Loucy (cell line): ENCODE measurements around the gene DRD3.

Source experiments
- H2AFZ ChIP-seq: fragments of 200-600 bp; sonication (generic); 2 replicates; pipeline ENCODE4 v1.6.0; 2016; ENCODE audit warnings: antibody characterized with exemption, mild to moderate bottlenecking, low read length, moderate library complexity
- H3F3A ChIP-seq: fragments of 200-600 bp; 2 replicates; pipeline ENCODE4 v1.6.0; 2016; ENCODE audit warnings: antibody characterized with exemption, low read depth, mild to moderate bottlenecking
- H3K27me3 ChIP-seq: fragments of 200-600 bp; sonication (generic); 2 replicates; pipeline ENCODE4 v1.6.1; 2014; ENCODE audit warnings: low read length, mild to moderate bottlenecking; ENCODE audit not compliant: insufficient read depth, poor library complexity, severe bottlenecking
- H3K36me3 ChIP-seq: fragments of 200-600 bp; sonication (generic); 2 replicates; pipeline ENCODE4 v1.6.1; 2016; ENCODE audit warnings: low read length; ENCODE audit not compliant: insufficient read depth
- H3K4me1 ChIP-seq: fragments of 200-600 bp; sonication (generic); 2 replicates; pipeline ENCODE4 v1.5.1; 2014; ENCODE audit warnings: low read length, mild to moderate bottlenecking; ENCODE audit not compliant: insufficient read depth, poor library complexity, severe bottlenecking
- H3K4me2 ChIP-seq: fragments of 200-600 bp; sonication (generic); 2 replicates; pipeline ENCODE4 v1.6.0; 2014; ENCODE audit warnings: antibody characterized with exemption, low read length, low read depth, mild to moderate bottlenecking; ENCODE audit not compliant: poor library complexity, severe bottlenecking
- H3K4me3 ChIP-seq: fragments of 200-600 bp; sonication (generic); 2 replicates; pipeline ENCODE4 v1.5.1; 2014; ENCODE audit warnings: low read length, mild to moderate bottlenecking, mixed read lengths; ENCODE audit not compliant: poor library complexity, severe bottlenecking
- H3K79me2 ChIP-seq: fragments of 200-600 bp; sonication (generic); 2 replicates; pipeline ENCODE4 v1.6.1; 2014; ENCODE audit warnings: low read length; ENCODE audit not compliant: insufficient read depth
- H3K9ac ChIP-seq: fragments of 200-600 bp; sonication (generic); 2 replicates; pipeline ENCODE4 v1.6.0; 2014; ENCODE audit warnings: mild to moderate bottlenecking, low read depth, low read length, moderate library complexity; ENCODE audit not compliant: poor library complexity, severe bottlenecking
- H3K9me2 ChIP-seq: fragments of 200-600 bp; sonication (generic); replicated peaks from 2 replicates; pipeline ENCODE4 v1.6.1; 2016; ENCODE audit warnings: low read depth, low read length, mixed read lengths
- H3K9me3 ChIP-seq: fragments of 200-600 bp; sonication (generic); 2 replicates; pipeline ENCODE4 v1.6.1; 2014; ENCODE audit warnings: mild to moderate bottlenecking, antibody characterized with exemption, low read length, low read depth; ENCODE audit not compliant: insufficient read depth
- H4K20me1 ChIP-seq: fragments of 200-600 bp; sonication (generic); 2 replicates; pipeline ENCODE4 v1.6.0; 2014; ENCODE audit warnings: antibody characterized with exemption, low read length, mild to moderate bottlenecking; ENCODE audit not compliant: insufficient read depth, poor library complexity, severe bottlenecking
- EZH2phosphoT487 ChIP-seq: fragments of 200-600 bp; IDR thresholded peaks from 2 replicates; pipeline ENCODE4 v1.6.1; 2018; ENCODE audit warnings: antibody characterized with exemption, mild to moderate bottlenecking, moderate library complexity, borderline replicate concordance
- TF ChIP-seq, protein P1 (sequence below): fragments of 200-600 bp; sonication (generic); conservative IDR thresholded peaks from 2 replicates; pipeline ENCODE4 v1.5.1; 2014; ENCODE audit warnings: mild to moderate bottlenecking, antibody characterized with exemption, low read length

The DRD3 gene

DNA sequence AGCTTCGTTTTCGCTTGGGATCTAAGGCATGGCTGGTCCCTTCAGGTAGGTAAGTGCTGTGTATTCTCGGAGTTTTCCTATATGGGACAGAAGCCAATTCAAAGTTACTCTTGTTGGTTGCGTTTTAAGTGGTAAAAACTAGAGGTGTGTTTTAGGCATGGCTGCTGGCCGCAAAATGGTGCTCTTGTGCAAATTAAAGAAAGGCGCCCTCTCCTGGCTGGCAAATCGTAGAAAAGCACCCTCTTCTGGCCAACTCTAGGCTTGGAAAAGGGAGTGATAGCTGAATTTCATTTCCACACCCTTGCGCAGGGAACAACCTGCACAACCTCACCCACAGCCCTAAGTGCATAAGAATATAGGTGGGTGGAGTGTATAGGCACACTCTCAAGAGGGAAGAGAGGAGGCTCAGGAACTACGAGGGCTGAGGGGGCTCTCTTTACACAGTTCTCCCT is 23.5 kb downstream of the DRD3 start:
- H3K27me3 ChIP-seq = no peaks in the 10 kb centered on the region
- H3K9ac ChIP-seq = no peak overlapping the region
- H2AFZ ChIP-seq = peak overlapping the region; percentile 56; the same call in 1 of the 2 replicates
- no peaks in the 10 kb centered on the region for H4K20me1 ChIP-seq
- H3K4me3 ChIP-seq = no peak overlapping the region
- H3F3A ChIP-seq = no peaks in the 10 kb centered on the region
- H3K36me3 ChIP-seq = no peaks in the 10 kb centered on the region
- TF ChIP-seq, protein P1, sequence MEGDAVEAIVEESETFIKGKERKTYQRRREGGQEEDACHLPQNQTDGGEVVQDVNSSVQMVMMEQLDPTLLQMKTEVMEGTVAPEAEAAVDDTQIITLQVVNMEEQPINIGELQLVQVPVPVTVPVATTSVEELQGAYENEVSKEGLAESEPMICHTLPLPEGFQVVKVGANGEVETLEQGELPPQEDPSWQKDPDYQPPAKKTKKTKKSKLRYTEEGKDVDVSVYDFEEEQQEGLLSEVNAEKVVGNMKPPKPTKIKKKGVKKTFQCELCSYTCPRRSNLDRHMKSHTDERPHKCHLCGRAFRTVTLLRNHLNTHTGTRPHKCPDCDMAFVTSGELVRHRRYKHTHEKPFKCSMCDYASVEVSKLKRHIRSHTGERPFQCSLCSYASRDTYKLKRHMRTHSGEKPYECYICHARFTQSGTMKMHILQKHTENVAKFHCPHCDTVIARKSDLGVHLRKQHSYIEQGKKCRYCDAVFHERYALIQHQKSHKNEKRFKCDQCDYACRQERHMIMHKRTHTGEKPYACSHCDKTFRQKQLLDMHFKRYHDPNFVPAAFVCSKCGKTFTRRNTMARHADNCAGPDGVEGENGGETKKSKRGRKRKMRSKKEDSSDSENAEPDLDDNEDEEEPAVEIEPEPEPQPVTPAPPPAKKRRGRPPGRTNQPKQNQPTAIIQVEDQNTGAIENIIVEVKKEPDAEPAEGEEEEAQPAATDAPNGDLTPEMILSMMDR = peak; percentile 93
- no peak for TF ChIP-seq EZH2phosphoT487
- no peaks in the 10 kb centered on the region for H3K4me1 ChIP-seq
- H3K79me2 ChIP-seq = no peaks in the 10 kb centered on the region
- no peaks in the 10 kb centered on the region for H3K9me3 ChIP-seq
- no peaks in the 10 kb centered on the region for H3K9me2 ChIP-seq
- no peak overlapping the region for H3K4me2 ChIP-seq

DNA sequence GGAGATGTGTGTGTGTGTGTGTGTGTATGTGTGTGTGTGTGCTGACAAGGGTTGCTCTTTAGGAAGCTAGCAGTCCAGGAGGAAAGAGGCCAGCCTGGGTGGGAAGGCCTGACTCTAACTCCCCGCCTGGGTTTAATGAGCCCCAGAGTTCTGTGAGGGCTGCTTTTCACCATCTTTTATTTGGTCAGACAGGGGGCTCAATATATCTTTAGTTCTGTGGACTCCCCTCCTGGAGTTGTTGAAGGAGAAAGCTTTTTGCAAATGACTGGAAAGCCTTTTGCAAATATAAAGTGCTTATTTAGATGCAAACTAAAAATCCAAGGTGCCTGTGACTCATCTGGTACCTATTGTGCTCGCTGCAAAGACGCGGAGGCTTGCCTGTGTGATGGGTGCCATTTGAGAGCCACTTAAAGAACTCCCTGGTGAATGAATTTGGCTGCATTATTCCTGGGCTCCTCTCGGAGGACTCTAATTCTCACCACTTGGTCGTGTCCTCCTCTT is 24.5 kb downstream of the DRD3 start:
- Histone ChIP-seq H3F3A (no peaks in the 10 kb centered on the region), H3K27me3 (no peaks in the 10 kb centered on the region), H3K4me1 (no peaks in the 10 kb centered on the region), H3K9me3 (no peaks in the 10 kb centered on the region), H3K4me3 (no peak overlapping the region), H3K36me3 (no peaks in the 10 kb centered on the region), H3K4me2 (no peak overlapping the region), H3K79me2 (no peaks in the 10 kb centered on the region), H4K20me1 (no peaks in the 10 kb centered on the region), H2AFZ (0 out of 2 replicates have a peak overlapping the region, but pooled peaks have one; percentile 56), H3K9ac (no peak overlapping the region), H3K9me2 (no peaks in the 10 kb centered on the region)
- TF ChIP-seq EZH2phosphoT487 = no peak
- TF ChIP-seq, protein P1 = no peak

DNA sequence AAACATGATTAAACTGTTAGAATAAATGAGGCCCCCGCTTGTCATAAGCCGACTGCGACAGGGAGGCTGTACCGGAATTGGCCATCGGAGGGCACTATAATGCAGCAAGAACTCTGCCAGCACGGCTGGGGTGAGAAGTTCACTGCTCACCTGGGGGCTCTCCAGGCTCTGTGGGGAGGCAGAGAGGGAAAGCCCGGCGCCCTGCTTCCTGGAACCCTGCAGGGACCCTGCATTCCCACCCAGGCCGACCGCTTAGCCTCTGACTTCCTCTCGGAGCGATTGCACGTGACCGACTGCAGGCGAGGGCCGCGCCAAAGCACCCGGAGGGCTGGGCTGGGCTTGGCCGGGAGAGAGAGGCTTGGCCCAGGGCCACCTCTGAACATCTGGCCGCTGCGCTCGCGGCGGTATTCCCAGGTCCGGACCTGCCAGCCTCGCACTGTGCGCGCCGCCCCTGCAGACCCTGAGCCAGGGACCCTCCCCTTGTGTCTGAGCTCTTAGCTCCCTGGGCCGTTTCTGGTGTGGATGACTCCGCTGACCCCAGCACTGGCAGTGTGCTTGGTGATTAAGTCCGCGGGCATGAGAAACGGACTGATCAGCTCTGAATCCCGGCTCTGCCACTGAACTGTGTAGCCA is 26.2 kb downstream of the DRD3 start:
- H2AFZ ChIP-seq = no peak overlapping the region
- H3K4me2 ChIP-seq = no peak overlapping the region

More for the DNA sequence above, 26.2 kb downstream of the DRD3 start:
- Histone ChIP-seq H4K20me1 (no peaks in the 10 kb centered on the region), H3K9ac (no peak overlapping the region), H3K9me2 (no peaks in the 10 kb centered on the region), H3K27me3 (no peaks in the 10 kb centered on the region), H3K4me3 (no peak overlapping the region), H3K4me1 (no peaks in the 10 kb centered on the region), H3F3A (no peaks in the 10 kb centered on the region), H3K79me2 (no peaks in the 10 kb centered on the region), H3K36me3 (no peaks in the 10 kb centered on the region), H3K9me3 (no peaks in the 10 kb centered on the region)
- TF ChIP-seq, protein P1 = peak; percentile 90
- no peak for TF ChIP-seq EZH2phosphoT487
